Fibroblast of pulmonary artery (primary cell): ENCODE data around the gene SWSAP1.
"Not testable (repeated sequence)": the region's sequence is repeated elsewhere in the genome, so short reads cannot be mapped to it uniquely, and the experiment has no call there.

Experiments used
- DNase-seq: peaks from one replicate; pipeline ENCODE4 v3.0.0-alpha.2; 2010; ENCODE audit warnings: low read depth
- H3K4me3 ChIP-seq: replicated peaks from 2 replicates; pipeline ENCODE4 v1.5.1; 2011; ENCODE audit warnings: low read depth, mild to moderate bottlenecking, control low read depth, low read length, moderate library complexity
- CTCF ChIP-seq: IDR thresholded peaks from 2 replicates; pipeline ENCODE4 v1.5.1; 2011; ENCODE audit warnings: mild to moderate bottlenecking, control low read depth, low read length, inconsistent platforms; ENCODE audit errors: missing control alignments

Gene SWSAP1

GRCh38 chr19:11374433-11375142, at the start of gene SWSAP1:
TSS of gene SWSAP1 (plus strand) at chr19:11374666. CDS start at chr19:11374681, 15 bp downstream.
- peak within 1 kb of the TSS; percentile 78 for H3K4me3 ChIP-seq
- TF ChIP-seq CTCF: no peak
- peak; percentile 100 for DNase-seq

GRCh38 chr19:11324748-11325389, 49.6 kb upstream of the SWSAP1 start:
- H3K4me3 ChIP-seq: no peak overlapping the region
- peak; percentile 17 for DNase-seq
- TF ChIP-seq CTCF: no peak

DNA sequence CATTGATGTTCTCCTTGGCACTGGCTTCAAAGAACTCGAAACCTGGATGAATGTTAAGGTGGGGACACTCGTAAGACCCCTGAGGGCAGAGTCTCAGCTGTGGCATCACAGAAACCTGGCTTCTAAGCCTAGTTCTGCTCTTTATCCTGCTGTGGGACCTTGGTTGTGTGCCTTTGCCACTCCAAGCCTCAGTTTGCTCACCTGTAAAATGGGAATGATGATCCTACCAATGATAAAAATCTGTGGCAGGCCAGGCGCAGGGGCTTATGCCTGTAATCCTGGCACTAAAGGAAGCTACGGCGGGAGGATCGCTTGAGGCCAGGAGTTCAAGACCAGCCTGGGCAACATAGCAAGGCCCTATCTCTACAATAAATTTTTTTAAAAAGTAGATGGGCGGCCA, 48.9 kb upstream of the SWSAP1 start:
- no peak for TF ChIP-seq CTCF
- DNase-seq: no peak
- H3K4me3 ChIP-seq: no peak overlapping the region

DNA sequence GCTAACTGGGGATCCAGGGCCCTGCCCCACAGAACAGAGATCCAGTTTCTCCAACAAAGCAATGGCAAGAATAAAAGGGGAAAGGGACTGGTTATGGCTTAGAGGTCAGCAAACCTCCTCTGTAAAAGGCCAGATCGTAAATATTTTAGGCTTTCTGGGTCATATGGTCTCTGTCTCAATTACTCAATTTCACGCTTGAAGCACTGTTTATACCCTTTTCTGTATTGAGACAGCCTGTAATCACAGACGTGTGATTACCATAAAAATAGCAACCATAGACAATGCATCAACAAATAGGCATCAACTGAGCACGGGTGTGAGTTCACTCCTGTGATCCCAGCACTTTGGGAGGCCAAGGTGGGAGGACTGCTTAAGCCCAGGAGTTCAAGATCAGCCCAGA, 44.3 kb upstream of the SWSAP1 start:
- DNase-seq: no peak
- no peak for TF ChIP-seq CTCF
- no peak overlapping the region for H3K4me3 ChIP-seq

DNA sequence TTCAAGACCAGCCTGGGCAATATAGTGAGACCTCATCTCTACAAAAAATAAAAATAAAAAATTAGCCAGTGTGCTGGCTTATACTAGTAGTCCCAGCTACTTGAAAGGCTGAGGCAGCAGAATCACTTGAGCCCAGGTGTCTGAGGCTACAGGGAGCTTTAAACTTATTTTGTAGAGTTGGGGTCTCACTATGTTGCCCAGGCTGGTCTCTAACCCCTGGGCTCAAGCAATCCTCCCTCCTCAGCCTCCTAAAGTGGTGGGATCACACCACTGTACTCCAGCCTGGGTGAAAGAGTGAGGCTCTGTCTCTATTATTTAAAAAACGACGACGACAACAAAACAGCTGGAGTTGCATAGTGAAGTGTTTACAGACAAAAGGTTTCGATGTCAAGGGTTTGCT, 43.0 kb upstream of the SWSAP1 start:
- no peak for DNase-seq
- H3K4me3 ChIP-seq: no peak overlapping the region
- no peak for TF ChIP-seq CTCF

DNA sequence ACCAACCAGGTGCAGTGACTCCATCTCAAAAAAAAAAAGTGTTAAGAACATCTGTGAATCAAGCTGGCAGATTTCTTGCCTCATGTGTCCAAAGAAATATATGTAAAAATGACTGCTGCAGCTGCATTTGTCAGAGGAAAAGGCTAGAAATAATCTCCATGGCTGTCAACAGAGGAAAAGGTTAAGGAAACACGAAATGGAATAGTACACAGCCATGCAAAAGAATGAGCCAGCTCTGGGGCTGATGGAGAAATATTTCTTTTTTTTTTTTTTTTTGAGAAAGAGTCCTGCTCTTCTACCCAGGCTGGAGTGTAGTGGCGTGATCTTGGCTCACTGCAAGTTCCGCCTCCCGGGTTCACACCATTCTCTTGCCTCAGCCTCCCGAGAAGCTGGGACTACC, 41.6 kb upstream of the SWSAP1 start:
- DNase-seq: no peak
- H3K4me3 ChIP-seq: no peak overlapping the region
- TF ChIP-seq CTCF: no peak

DNA sequence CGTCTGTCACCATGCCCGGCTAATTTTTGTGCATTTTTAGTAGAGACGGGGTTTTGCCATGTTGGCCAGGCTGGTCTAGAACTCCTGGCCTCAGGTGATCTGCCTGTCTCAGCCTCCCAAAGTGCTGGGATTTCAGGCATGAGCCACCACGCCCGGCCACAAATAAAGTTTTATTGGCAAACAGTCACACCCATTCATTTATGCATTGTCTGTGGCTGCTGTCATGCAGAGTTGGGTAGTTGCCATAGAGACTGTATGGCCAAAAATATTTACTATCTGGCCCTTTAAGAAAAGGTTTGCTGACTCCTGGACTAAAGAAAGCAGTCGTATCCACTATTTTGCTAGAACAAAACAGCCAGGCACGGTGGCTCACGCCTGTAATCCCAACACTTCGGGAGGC, 40.6 kb upstream of the SWSAP1 start:
- peak; percentile 28 for DNase-seq
- not testable (repeated sequence) for H3K4me3 ChIP-seq
